ES-I3 (cell line): Measurements from ENCODE around the gene PLK1.
"Not testable (repeated sequence)": the region's sequence is repeated elsewhere in the genome, so short reads cannot be mapped to it uniquely, and the experiment has no call there.

Experiments used
- H3K36me3 ChIP-seq: 2 replicates; pipeline ENCODE4 v1.6.1; 2013; ENCODE audit warnings: mild to moderate bottlenecking, low read length, control low read depth, moderate library complexity; ENCODE audit not compliant: insufficient read depth
- H3K4me1 ChIP-seq: 2 replicates; pipeline ENCODE4 v1.6.1; 2013; ENCODE audit warnings: mild to moderate bottlenecking, control low read depth, low read length; ENCODE audit not compliant: insufficient read depth
- H3K9ac ChIP-seq: 2 replicates; pipeline ENCODE4 v1.6.1; 2013; ENCODE audit warnings: low read depth, mild to moderate bottlenecking, low read length, moderate library complexity
- H3K9me3 ChIP-seq: 2 replicates; pipeline ENCODE4 v1.6.1; 2013; ENCODE audit warnings: mild to moderate bottlenecking, low read length, moderate library complexity; ENCODE audit not compliant: control insufficient read depth, insufficient read depth

The PLK1 gene

GRCh38 chr16:23710008-23710407, 31.3 kb downstream of the PLK1 start:
- no peaks in the 10 kb centered on the region for H3K36me3 ChIP-seq
- H3K9me3 ChIP-seq = no peaks in the 10 kb centered on the region
- H3K9ac ChIP-seq = no peak overlapping the region
- H3K4me1 ChIP-seq = no peaks in the 10 kb centered on the region

DNA sequence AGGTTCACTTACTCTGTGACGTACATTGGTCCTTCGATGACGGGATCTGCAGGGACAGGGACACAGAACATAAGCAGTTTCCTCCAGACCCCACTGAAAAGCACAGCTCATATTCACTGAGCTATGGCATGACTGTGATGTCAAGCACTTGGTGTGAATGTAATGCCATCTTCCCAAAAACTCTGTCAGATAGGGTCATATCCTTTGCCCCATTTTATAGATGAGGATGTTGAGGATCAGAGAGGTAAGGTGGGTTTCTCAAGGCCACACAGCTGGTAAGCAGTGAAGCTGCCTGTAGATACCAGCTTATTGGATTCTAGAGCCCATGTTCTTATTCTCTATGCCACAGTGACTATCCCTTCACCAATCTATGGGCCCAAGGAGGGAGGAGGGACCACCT, 31.8 kb downstream of the PLK1 start:
- H3K36me3 ChIP-seq = no peaks in the 10 kb centered on the region
- H3K4me1 ChIP-seq = no peaks in the 10 kb centered on the region
- H3K9ac ChIP-seq = no peak overlapping the region
- no peaks in the 10 kb centered on the region for H3K9me3 ChIP-seq

DNA sequence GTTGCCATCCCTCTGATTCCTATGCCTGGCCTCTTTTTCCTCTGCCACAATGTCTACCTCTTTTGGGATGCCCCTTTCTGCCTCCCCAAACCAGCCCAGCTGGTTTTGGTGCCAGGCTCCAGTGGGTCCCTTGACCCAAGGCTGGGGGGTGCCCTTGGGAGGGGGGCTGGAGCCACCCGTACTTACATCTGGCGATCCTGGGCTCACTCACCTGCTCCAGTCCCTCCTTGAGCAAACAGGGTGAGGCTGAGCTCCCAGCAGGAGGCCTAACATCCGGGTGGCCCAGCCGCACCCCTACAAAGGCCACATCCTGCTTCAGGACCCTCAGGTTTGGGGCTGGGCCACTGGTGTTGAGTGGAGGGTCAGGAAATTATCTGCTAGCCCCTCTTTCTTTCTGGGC, 33.1 kb downstream of the PLK1 start:
- no peak overlapping the region for H3K9ac ChIP-seq
- no peaks in the 10 kb centered on the region for H3K9me3 ChIP-seq
- H3K4me1 ChIP-seq = no peaks in the 10 kb centered on the region
- H3K36me3 ChIP-seq = no peaks in the 10 kb centered on the region

- peak within 1 kb of the TSS; percentile 35; the same call in 1 of the 2 replicates for H3K9ac ChIP-seq
- no peaks in the 10 kb centered on the region for H3K4me1 ChIP-seq
- no peaks in the 10 kb centered on the region for H3K9me3 ChIP-seq
- no peaks in the 10 kb centered on the region for H3K36me3 ChIP-seq
Measured at GRCh38 chr16:23712976-23713375, 34.3 kb downstream of the PLK1 start, which contains the start of gene ERN2. Gene ERN2, minus strand, starts transcription at chr16:23713222. Its CDS starts 35 bp downstream, at chr16:23713187.

GRCh38 chr16:23716484-23716883, 37.8 kb downstream of the PLK1 start:
- Histone ChIP-seq H3K9me3 (no peaks in the 10 kb centered on the region), H3K36me3 (no peaks in the 10 kb centered on the region), H3K9ac (no peak overlapping the region), H3K4me1 (no peaks in the 10 kb centered on the region)

GRCh38 chr16:23722613-23723240, 44.0 kb downstream of the PLK1 start:
- H3K9me3 ChIP-seq, H3K36me3 ChIP-seq, H3K4me1 ChIP-seq, H3K9ac ChIP-seq: not testable (repeated sequence)

DNA sequence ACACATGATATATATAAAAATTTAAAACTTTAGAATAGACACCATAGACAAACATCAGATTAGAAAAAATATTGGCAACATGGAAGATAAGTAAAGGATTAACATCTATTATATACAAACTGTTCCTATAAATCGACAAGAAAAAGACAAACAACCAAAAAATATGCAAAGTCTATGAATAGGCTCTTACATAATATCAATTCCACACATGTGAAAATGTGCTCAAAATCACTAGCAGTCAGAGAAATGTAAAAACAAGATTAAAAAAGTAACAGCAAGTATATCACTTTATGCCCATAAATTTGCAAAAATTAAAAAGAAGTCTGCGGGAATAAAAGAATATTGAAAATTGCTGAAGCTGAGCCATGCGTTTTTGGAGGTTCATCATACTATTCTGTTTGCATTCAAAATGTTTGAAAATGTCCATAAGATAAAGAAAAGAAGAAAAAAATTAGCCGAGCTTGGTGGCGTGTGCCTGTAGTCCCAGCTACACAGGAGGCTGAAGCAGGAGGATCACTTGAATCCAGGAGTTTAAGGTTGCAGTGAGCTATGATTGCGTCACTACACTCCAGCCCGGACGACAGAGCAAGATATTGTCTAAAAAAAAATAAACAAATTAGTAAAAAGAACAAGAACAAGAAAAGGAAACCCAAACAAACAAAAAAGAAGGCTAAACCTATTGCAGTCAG, 45.6 kb downstream of the PLK1 start:
- H3K9me3 ChIP-seq = peaks cover 3% of the 10 kb centered on the region
- H3K9ac ChIP-seq = no peak overlapping the region
- H3K4me1 ChIP-seq = 0 out of 2 replicates have a peak, but pooled peaks cover under 1% of the 10 kb centered on the region
- H3K36me3 ChIP-seq = no peaks in the 10 kb centered on the region

GRCh38 chr16:23724785-23725131, 46.1 kb downstream of the PLK1 start:
- Histone ChIP-seq H3K9me3 (peaks cover 3% of the 10 kb centered on the region), H3K36me3 (no peaks in the 10 kb centered on the region), H3K9ac (no peak overlapping the region), H3K4me1 (0 out of 2 replicates have a peak, but pooled peaks cover 6% of the 10 kb centered on the region)

GRCh38 chr16:23726710-23727109, 48.0 kb downstream of the PLK1 start:
- peaks cover 3% of the 10 kb centered on the region for H3K9me3 ChIP-seq
- no peaks in the 10 kb centered on the region for H3K36me3 ChIP-seq
- no peak overlapping the region for H3K9ac ChIP-seq
- 0 out of 2 replicates have a peak, but pooled peaks cover 9% of the 10 kb centered on the region for H3K4me1 ChIP-seq

DNA sequence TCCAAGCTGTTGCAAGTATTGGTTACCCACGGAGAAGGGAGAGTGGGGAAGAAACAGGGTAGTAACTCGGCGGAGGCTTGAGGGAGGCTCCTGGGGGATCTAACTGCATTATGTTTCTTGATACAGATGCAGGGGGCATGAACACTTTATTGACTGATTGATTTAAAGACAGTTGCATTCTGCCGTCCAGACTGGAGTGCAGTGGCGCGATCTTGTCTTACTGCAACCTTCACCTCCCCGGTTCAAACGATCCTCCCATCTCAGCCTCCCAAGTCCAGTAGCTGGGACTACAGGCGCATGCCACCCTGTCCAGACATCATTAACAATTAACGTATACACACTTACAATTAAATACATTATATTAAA, 49.4 kb downstream of the PLK1 start:
- Histone ChIP-seq H3K9me3 (peaks cover 3% of the 10 kb centered on the region), H3K4me1 (0 out of 2 replicates have a peak, but pooled peaks cover 9% of the 10 kb centered on the region), H3K9ac (no peak overlapping the region), H3K36me3 (no peaks in the 10 kb centered on the region)

DNA sequence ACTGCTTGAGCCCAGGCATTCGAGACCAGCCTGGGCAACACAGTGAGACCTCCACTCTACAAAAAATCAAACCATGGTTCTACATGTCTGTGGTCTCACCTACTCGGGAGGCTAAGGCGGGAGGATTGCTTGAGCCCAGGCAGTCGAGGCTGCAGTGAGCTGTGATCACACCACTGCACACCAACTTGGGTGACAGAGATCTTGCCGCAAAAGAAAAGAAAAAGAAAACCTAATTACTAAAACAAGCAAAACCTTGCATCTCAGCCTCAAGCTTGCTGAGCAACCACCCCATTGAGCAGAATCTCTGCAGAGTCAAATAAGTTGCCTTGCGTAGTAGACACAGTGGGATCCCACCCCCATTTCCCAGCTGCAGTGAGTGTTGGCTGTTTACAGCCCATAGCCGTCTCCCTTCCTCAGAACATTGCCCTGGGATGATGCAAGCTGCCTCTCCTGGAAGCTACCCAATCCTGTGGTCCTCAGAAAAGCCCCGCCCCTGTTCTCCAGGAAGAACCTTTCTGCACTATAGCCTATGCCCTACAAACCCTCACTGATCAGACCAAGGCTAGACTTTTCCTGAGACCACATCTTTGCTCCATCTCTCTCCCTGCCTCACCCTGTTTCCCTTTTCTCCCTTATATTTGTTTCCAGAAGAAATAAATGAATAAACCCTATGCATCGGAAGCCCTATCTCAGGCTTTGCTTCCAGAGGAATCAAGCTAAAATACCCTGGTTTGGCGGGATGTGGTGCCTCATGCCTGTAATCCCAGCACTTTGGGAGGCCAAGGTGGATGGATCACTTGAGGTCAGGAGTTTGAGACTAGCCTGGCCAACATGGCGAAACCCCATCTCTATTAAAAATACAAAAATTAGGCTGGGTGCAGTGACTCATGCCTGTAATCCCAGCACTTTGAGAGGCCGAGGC, 51.1 kb downstream of the PLK1 start:
- Histone ChIP-seq H3K4me1 (0 out of 2 replicates have a peak, but pooled peaks cover 9% of the 10 kb centered on the region), H3K36me3 (no peaks in the 10 kb centered on the region), H3K9me3 (no peaks in the 10 kb centered on the region), H3K9ac (no peak overlapping the region)

DNA sequence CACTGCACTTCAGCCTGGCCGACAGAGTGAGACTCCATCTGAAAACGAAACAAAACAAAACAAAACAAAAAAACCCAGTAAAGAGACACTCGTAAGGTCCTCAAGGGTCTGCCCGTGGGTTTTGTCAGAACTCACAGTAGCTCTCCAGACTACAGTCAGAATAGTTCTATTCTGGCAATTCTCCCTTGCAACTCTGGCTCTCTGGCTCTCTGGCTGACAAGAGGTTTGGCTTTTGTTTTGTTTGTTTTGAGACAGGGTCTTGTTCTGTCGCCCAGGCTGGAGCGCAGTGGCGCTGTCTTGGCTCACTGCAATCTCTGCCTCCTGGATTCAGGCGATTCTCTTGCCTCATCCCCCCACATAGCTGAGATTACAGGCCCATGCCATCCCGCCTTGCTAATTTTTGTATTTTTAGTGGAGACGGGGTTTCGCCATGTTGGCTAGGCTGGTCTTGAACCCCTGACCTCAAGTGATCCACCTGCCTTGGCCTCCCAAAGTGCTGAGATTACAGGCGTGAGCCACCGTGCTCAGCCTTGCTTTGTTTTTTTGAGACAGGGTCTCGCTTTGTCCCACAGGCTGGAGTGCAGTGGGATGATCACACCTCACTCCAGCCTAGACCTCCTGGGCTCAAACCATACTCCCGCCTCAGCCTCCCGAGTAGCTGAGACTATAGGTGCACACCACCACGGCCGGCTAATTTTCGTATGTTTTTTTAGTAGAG, 55.6 kb downstream of the PLK1 start:
- Histone ChIP-seq H3K4me1 (0 out of 2 replicates have a peak, but pooled peaks cover 7% of the 10 kb centered on the region), H3K9ac (no peak overlapping the region), H3K36me3 (no peaks in the 10 kb centered on the region), H3K9me3 (no peaks in the 10 kb centered on the region)

DNA sequence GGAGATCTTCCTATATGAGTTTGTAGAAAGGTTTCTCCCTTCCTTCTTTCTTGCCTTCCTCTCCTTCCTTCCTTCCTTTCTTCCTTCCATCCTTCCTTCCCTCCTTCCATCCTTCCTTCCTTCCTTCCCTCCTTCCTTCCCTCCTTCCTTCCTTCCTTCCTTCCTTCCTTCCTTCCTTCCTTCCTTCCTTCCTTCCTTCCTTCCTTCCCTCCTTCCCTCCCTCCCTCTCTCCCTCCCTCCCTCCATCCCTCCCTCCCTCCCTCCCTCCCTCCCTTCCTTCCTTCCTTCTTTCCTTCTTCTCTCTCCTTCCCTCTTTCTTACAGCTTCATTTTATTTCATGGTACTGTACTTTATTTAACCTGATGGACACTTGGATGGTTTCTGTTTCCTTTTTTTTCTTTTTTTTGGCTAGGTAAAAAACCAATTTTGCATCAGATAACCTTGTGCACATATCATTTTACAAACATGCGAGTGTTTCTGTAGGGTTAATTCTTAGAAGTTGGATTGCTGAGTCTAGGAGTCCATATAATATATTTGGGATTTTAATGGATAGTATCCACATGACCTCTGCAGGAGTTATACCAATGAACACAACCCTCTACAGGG, 58.8 kb downstream of the PLK1 start:
- not testable (repeated sequence) for H3K9me3 ChIP-seq, H3K4me1 ChIP-seq, H3K9ac ChIP-seq, H3K36me3 ChIP-seq

DNA sequence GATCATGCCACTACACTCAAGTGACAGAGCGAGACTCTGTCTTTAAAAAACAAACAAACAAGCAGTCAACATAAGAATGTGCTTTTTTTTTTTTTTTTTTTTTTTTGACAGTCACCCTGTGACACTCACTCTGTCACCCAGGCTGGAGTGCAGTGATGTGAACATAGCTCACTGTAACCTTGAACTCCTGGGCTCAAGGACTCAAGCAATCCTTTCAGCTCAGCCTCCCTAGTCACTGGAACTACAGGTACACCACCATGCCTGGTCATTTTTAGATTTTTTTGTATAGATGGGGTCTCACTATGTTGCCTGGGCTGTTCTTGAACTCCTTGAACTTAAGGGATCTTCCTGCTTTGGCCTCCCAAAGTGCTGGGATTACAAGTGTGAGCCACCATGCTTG, 60.8 kb downstream of the PLK1 start:
- no peaks in the 10 kb centered on the region for H3K36me3 ChIP-seq
- no peaks in the 10 kb centered on the region for H3K9me3 ChIP-seq
- no peaks in the 10 kb centered on the region for H3K4me1 ChIP-seq
- no peak overlapping the region for H3K9ac ChIP-seq
